NCI-H526 (cell line): Measurements from ENCODE around the gene ABCB6.

Experiments used
- DNase-seq, 2 experiments: peaks; one replicate each; lab custom pipeline; 2025; lab: John Stamatoyannopoulos, UW

ABCB6 gene

GRCh38 chr2:219245148-219245898, 26.6 kb upstream of the ABCB6 start, which contains the start of the genes GLB1L and STK16:
Gene GLB1L, minus strand, starts transcription at chr2:219245444. Its CDS starts 1,871 bp downstream, at chr2:219243573.
Gene STK16, plus strand, starts transcription at chr2:219245479. Its CDS starts 521 bp downstream, at chr2:219246000.
- peak; percentile 76 to 93 for DNase-seq

- no peak for DNase-seq
Observed at GRCh38 chr2:219244789-219245147, 26.0 kb upstream of the ABCB6 start.

DNA sequence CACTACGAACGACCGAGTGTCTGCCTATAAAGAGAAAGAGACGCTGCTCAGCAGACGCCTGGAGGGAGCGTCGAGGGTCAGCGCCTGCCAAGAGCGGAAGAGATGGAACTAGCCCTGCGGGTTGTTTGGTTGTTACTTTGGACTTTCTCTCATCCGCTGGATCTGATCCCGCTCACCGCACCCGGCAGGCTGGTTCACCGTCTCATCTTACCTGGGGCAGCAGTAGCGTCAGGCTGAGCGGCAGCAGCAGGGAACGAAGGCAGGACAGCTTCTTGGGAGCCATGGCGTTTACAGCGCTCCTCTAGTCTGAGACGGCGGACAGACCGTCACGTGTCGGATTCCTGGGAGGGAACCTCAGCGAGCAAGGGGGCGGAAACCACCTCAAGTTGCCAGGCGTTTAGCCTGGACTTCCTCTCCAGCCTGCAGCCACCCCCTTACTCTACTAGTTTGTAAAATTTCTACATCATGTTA, 24.6 kb upstream of the ABCB6 start:
- no peak for DNase-seq

DNA sequence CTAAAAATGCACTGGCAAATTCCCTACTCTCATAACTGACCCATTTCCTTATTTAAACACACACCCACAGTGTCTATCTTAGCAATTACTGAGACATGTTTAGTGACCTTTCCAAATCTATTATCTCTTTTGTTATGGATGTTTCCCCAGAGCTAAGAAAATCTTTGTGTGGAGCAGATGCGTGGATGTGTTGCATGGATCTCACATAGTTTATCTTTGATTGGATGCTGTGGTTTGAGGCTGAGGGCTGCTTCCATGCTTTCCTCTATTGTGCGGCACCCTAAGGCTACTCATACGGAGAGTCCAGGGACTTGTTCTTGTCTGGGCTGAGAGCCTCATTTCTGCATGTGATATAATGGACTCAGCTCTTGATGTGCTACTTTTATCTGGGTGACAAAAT, 15.6 kb upstream of the ABCB6 start:
- no peak for DNase-seq

DNA sequence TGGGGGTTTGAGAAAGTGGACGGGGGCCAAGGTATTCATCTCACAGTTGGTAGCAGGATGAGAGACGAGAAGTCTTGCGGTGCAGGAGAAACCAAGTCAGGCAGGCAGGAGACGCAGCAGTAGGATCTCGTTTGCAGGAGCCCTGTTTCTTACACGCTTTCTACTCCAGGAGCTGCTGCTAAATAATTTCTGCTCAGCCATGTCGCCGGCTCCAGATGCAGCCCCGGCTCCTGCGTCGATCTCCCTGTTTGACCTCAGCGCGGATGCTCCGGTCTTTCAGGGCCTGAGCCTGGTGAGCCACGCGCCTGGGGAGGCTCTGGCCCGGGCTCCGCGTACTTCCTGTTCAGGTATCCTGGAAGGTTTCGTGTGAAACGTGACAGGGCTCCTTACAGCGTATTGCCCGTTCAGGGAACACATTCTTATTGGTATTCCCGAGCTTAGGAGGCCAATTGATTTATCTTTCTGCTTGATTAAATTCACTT, 11.3 kb upstream of the ABCB6 start:
- DNase-seq, result peak in 1 of 2 experiments; percentile 55

- peak; percentile 98 to 99 for DNase-seq
Observed at GRCh38 chr2:219229305-219230058, 10.7 kb upstream of the ABCB6 start, which contains the start of the genes ANKZF1 and ATG9A. Gene ANKZF1, plus strand, starts transcription at chr2:219229806. Its CDS starts 452 bp downstream, at chr2:219230258. Gene ATG9A, minus strand, starts transcription at chr2:219229636. Its CDS starts 1,612 bp downstream, at chr2:219228024.

- DNase-seq, result no peak
Observed at GRCh38 chr2:219228911-219229304, 10.2 kb upstream of the ABCB6 start.

DNA sequence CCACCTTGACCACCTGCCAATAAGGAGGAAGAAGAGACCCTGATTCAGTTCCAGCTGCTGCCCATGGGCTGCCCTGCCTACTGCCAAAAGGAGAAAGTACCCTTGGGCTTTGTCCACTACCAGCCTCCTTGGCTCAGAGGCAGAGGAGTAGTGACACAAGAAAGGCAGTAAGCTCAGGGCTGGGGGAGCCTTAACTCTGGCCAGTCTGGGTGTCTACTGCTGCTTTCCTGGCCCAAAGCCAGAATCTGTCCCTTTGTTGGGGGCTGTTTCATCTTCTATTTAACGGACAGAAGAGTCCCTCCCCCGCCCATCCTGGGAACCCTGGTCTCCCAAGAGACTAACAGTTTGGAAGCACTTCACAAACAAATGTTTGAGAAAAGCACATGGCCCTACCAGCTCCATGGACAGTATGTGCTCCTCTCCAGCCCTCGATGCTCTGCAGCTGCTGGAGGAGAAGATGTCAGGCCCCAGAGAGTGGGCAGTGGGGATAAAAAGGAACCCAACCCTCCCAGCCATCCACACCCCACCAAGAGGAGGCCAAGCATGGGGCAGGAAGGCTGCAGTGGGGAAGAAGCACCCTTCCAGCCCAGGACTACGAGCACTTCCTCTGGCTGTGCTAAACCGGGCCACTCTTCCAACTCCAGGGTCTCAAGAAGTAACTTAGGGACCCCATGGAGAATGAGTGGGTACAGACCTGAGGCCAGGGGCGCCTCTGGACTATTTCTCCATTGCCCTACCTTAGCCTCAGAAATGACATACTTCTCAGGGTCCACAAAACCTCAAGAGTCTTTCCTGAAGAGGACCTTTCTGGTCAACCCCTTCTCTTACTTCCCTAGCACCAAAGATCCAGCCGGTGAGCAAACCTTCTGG, 9.5 kb upstream of the ABCB6 start:
- DNase-seq, result no peak

GRCh38 chr2:219225350-219225749, 6.6 kb upstream of the ABCB6 start:
- no peak for DNase-seq

GRCh38 chr2:219223831-219224610, 5.3 kb upstream of the ABCB6 start:
- DNase-seq, result no peak

DNA sequence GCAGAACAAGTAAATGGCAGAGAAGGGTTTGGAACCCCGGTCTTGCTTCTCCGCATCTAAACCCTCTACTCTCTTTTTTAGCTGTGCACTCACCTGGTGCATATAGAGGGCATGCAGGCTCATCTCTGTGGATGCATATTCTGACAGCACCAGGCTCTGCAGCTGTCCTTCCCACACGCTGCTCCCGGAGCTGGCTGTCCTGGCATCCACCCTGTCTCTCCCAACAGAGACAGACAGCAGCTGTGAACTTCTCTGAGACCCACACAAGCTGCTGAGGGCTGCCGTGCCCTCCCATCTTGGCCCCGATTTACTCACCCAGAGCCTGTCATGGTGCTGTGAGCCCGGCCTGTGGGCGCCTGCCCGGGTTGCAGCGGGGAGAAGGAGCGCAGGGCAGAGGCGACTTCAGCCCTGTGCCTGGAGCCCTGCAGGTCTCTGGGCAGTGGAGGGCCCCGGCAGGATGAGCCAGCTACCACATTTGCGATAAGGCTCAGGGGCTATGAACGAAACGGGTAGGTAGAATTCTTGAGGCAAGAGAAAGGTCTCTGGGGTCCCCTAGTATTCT, 3.3 kb upstream of the ABCB6 start:
- no peak for DNase-seq

GRCh38 chr2:219220652-219221402, 2.1 kb upstream of the ABCB6 start:
- DNase-seq, result no peak

DNA sequence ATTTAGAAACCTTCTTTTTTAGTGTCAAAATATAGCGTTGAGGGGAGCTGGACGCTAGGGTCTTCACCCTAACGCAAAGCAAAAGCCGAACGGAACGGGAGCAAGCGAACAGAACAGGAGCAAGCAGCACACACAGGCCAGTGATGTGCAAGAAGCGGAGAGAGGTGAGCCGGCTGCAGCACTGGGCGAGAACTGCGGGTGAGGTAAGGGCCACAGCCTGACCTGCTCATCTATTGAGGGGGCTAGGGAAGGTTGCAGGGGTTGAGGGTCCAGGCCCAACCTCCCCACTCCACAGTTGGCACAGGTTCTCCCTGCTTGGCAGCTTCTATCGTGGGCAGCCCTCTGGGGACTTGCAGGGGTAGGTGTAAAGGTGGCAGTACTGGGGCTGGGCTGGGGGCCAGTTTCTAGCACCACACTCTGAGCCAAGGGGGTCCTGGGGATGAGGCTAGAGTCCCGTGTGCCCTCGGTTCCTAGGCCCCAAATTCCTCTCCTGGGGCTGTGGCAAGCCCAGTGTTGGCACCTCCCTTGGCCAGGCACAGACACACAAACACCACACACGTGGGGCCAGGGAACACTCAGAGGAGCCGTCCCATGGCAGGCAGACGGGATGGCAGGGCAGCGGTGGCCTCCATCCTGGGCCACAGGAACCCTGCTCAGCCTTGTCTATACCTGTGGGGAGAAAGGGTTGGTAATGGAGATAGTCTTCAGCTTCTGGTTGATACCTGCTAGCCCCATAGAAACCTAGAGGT, 1.2 kb upstream of the ABCB6 start:
- no peak for DNase-seq

- peak; percentile 66 to 78 for DNase-seq
Observed at GRCh38 chr2:219218217-219218731, 484 bp downstream of the ABCB6 start.

DNA sequence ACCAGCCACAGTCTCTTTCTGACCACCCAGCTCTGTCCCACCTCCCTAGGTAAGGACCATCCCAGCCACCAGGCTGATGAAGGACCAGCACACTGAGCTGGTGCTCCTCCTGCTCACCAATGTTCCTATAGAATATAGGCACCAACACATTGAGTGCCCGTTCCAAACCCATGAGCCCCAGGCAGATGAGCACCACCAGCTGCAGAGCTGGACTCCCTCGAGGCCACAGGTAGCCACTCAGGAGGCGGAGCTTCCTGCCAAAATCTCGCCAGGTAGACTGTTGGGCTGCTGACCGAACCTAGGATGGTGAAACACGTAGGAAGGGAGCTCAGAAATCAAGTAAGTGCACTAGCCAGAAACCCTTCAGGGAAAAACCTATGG, 2.2 kb downstream of the ABCB6 start:
- no peak for DNase-seq

DNA sequence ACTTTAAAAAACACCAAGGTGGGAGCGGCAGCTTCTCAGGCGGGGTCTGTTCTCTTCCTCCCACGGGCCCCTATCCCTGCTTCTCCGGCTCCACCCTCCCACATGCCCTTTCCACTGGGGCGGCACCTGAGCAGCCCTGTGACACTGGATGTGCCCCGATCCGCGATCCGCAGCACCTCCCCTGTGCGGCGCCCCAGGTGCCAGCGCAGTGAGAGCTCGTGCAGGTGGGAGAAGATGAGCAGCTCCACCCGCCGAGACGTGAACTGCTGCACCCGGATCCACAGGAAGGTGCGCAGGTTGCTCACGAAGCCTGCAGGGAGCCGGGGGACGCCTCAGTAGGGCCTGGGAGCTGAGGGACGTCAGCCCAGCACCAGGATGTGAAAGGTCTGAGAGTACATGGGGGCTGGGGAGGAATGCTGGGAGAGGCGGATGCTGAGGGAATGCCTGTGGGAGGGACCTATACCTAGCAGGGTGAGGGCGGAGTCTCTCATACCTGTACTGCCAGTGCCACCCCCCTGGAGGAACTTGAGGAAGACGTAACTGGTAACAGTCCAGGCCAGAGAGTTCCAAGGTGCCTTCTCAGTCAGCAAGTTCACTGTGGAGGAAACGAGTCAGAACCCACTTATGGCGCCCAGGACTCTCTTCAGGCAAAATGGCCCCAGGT, 2.8 kb downstream of the ABCB6 start:
- DNase-seq, result no peak

- no peak for DNase-seq
Observed at GRCh38 chr2:219214786-219215185, 4.0 kb downstream of the ABCB6 start.

DNA sequence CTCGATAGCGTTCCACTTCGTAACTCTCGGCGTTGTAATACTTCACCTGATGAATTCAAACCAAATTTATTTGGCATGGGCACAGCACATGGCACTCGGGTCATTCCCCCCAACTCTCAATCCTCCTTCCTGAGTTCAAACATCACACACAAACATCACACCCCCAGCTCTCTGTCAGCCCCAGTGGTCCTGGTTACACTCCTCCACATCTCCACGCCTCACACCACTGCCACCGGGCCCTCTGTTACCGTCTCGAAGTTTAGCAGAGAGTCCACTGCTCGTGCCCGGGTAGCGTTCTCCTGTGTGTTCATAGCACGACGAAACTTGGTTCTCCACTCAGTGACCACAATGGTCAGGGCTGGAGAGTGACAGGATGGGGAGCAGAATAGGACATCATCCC, 4.6 kb downstream of the ABCB6 start:
- no peak for DNase-seq
